Left ventricle myocardium inferior (tissue), 1 donor: ENCODE data around the gene GSK3A. TPM values are rescaled to one million over a fixed set of nuclear protein-coding genes. Genes with fewer than 3 reads are reported as not detected.
A peak's percentile ranks its signal among the peaks of the same experiment; 100 is the strongest.

Experiments used
- DNase-seq: peaks from one replicate; pipeline ENCODE4 v3.0.0-alpha.2; 2020
- H3K27ac ChIP-seq: fragments of 200-600 bp; replicated peaks from 2 replicates; pipeline ENCODE4 v1.8.0; 2021
- H3K27me3 ChIP-seq: fragments of 200-600 bp; 2 replicates; pipeline ENCODE4 v1.8.0; 2021; ENCODE audit warnings: low read depth
- H3K36me3 ChIP-seq: fragments of 200-600 bp; 2 replicates; pipeline ENCODE4 v1.8.0; 2021
- H3K4me1 ChIP-seq: fragments of 200-600 bp; 2 replicates; pipeline ENCODE4 v1.8.0; 2021
- H3K4me3 ChIP-seq: fragments of 200-600 bp; 2 replicates; pipeline ENCODE4 v1.8.0; 2021; ENCODE audit warnings: mild to moderate bottlenecking, moderate library complexity
- H3K9me3 ChIP-seq: fragments of 200-600 bp; replicated peaks from 2 replicates; pipeline ENCODE4 v1.8.0; 2021
- CTCF ChIP-seq: fragments of 200-600 bp; IDR thresholded peaks from 2 replicates; pipeline ENCODE4 v1.8.0; 2021; ENCODE audit warnings: antibody characterized with exemption, mild to moderate bottlenecking, borderline replicate concordance
- intact Hi-C: fragments of 100-400 bp; cut with micrococcal nuclease; formaldehyde crosslinking; loops from one replicate; pipeline ENCODE4 v1.11.0; 2022
- total RNA-seq: library from RNA; stranded (reverse); fragmentation: NEBNext Ultra II Directional; extraction: Animal tissue kit (Norgen Biotek cat#: 25700); gene quantifications from one replicate; pipeline ENCODE4 v1.2.1, GENCODE V29; 2021
- donor health status: DM: no; HTN: yes; CAD: no; lungs with severe emphysema.

GSK3A gene
- total RNA-seq, 1 donor from 2014 or later: 37.6 TPM

GRCh38 chr19:42285988-42286348, 43.6 kb upstream of the GSK3A start:
- Histone ChIP-seq H3K9me3 (no peaks in the 10 kb centered on the region), H3K27me3 (no peaks in the 10 kb centered on the region), H3K4me1 (peaks cover 52% of the 10 kb centered on the region), H3K36me3 (peaks cover 43% of the 10 kb centered on the region), H3K4me3 (peak overlapping the region; percentile 74), H3K27ac (peak overlapping the region; percentile 98)
- intact Hi-C loops: loop anchor here (5.0 kb wide), 1 partner anchor 34 kb away; no protein-coding TSS in a partner anchor
- TF ChIP-seq CTCF: no peak
- DNase-seq: no peak

GRCh38 chr19:42285541-42285941, 43.1 kb upstream of the GSK3A start:
- peaks cover 57% of the 10 kb centered on the region for H3K4me1 ChIP-seq
- peak overlapping the region; percentile 74 for H3K4me3 ChIP-seq
- no peaks in the 10 kb centered on the region for H3K27me3 ChIP-seq
- intact Hi-C loops: loop anchor here (5.0 kb wide), 1 partner anchor 33 kb away; no protein-coding TSS in a partner anchor
- peak overlapping the region; percentile 98 for H3K27ac ChIP-seq
- no peaks in the 10 kb centered on the region for H3K9me3 ChIP-seq
- TF ChIP-seq CTCF: no peak
- no peak for DNase-seq
- H3K36me3 ChIP-seq: peaks cover 39% of the 10 kb centered on the region

- no peak for DNase-seq
- Histone ChIP-seq H3K27ac (peak overlapping the region; percentile 98), H3K4me1 (peaks cover 64% of the 10 kb centered on the region), H3K27me3 (no peaks in the 10 kb centered on the region), H3K36me3 (peaks cover 31% of the 10 kb centered on the region), H3K4me3 (peak overlapping the region; percentile 74), H3K9me3 (no peaks in the 10 kb centered on the region)
- intact Hi-C loops: loop anchor here (5.0 kb wide), 2 partner anchors 32 to 42 kb away; partner anchors contain the start of gene GSK3A
- no peak for TF ChIP-seq CTCF
These were observed 42.4 kb upstream of the GSK3A start for GRCh38 chr19:42284591-42285341.

- TF ChIP-seq CTCF: no peak
- Histone ChIP-seq H3K27ac (peak overlapping the region; percentile 98), H3K36me3 (peaks cover 24% of the 10 kb centered on the region), H3K4me3 (peak overlapping the region; percentile 74), H3K4me1 (peaks cover 71% of the 10 kb centered on the region), H3K9me3 (no peaks in the 10 kb centered on the region), H3K27me3 (no peaks in the 10 kb centered on the region)
- intact Hi-C loops: loop anchor here (5.0 kb wide), 1 partner anchor 42 kb away; the partner anchor contains the start of gene GSK3A
- peak; percentile 84 for DNase-seq
These were observed 41.7 kb upstream of the GSK3A start for GRCh38 chr19:42284066-42284501.

- TF ChIP-seq CTCF: no peak
- Histone ChIP-seq H3K27ac (peak overlapping the region; percentile 98), H3K9me3 (no peaks in the 10 kb centered on the region), H3K4me3 (peak overlapping the region; percentile 74), H3K27me3 (no peaks in the 10 kb centered on the region), H3K4me1 (peaks cover 78% of the 10 kb centered on the region), H3K36me3 (peaks cover 17% of the 10 kb centered on the region)
- intact Hi-C loops: loop anchor here (5.0 kb wide), 1 partner anchor 41 kb away; the partner anchor contains the start of gene GSK3A
- peak; percentile 98 for DNase-seq
These were observed 41.0 kb upstream of the GSK3A start for GRCh38 chr19:42283188-42284065.
